NCI-H2196 treated with DMSO at 0.1 percent for 48 hours (cell line): ENCODE measurements around the gene ZNF682.
"Not testable (repeated sequence)": the region's sequence is repeated elsewhere in the genome, so short reads cannot be mapped to it uniquely, and the experiment has no call there.

Experiments
- DNase-seq: peaks from one replicate; lab custom pipeline; 2025; ENCODE audit not compliant: unreplicated experiment; lab: John Stamatoyannopoulos, UW

Gene ZNF682

DNA sequence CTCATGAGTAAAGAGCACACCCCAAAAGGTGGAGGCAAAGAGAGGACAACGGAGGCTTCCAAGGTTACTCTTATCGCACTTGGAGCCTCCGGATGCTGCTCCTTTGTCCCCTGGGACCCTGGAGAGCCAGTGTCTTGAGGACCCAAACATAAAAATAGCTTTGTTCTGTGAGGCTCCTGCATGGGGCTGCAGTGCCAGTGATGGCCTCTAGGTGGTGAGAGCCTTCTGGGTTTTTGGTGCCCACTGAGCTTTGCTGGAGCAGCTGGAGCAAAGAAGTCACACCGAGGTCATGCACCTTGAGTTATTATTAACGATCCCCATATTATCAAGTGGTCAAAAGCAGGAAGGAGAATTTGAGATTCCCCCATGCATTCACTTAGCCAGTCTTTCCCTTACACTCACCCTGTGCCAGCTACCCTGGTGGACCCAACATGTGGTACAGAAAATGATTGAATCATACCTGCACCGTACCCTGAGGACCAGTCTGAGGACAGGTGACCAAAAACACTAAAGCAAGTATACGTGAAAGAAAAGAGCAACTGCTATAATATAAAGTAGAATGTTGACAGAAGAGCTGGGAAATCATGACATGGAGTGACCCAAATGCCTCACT is 41.5 kb downstream of the ZNF682 start:
- no peak for DNase-seq

GRCh38 chr19:19966862-19967261 is 72.4 kb downstream of the ZNF682 start:
- DNase-seq = no peak

DNA sequence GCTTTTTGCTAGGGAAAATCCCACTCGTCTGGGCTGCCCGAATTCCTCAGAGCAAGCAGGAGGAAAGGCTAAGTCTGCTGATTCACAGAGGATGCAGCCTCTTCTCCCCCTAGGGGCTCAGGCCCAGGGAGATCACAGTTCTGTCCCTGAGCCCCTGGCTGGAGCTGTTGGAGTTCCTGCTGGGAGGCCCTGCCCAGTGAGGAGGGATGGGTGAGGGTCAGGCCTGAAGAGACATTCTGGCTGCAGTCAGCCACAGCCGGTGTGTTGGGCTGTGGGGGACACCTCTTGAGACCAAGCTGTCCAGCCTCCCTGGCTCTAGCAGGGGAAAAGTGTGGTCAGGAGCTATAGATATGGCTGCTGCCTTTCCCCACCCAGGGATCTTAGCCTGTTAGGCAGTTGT is 73.2 kb downstream of the ZNF682 start:
- not testable (repeated sequence) for DNase-seq

GRCh38 chr19:19964416-19964815 is 74.9 kb downstream of the ZNF682 start:
- DNase-seq = no peak

DNA sequence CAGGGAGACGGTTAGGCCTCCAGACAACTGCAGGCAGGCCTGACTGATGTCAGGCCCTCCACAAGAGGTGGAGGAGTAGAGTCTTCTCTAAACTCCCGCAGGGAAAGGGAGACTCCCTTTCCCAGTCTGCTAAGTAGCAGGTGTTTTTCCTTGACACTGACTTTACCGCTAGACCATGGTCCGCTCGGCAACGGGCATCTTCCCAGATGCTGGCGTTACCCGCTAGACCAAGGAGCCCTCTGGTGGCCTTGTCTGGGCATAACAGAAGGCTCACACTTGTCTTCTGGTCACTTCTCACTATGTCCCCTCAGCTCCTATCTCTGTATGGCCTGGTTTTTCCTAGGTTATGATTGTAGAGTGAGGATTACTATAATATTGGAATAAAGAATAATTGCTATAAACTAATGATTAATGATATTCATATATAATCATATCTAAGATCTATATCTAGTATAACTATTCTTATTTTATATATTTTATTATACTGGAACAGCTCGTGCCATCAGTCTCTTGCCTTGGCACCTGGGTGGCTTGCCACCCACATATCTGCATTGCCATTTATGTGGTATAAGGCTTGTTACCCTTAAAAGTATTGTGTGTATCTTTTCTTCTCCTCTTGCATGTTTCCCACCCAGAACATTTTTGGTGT is 80.0 kb downstream of the ZNF682 start:
- DNase-seq = not testable (repeated sequence)

DNA sequence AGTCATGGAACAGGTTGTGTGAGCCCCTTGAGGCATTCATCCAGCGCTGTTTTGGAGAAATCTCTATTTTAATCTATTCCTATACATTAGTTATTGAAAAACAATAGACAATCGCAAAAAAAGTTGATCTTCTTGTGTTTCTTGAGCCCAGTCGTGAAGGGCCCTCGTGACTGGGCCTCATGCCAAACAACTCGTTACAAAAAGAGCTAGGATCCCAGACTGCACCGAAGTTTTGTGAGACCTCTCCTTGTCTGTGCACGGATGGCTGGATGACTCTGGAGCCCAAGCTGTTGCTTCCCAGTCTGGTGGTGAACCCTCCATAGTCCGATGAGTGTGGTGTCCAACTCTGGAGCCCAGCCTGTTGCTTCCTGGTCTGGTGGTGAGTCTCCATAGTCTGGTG is 81.5 kb downstream of the ZNF682 start:
- not testable (repeated sequence) for DNase-seq

DNA sequence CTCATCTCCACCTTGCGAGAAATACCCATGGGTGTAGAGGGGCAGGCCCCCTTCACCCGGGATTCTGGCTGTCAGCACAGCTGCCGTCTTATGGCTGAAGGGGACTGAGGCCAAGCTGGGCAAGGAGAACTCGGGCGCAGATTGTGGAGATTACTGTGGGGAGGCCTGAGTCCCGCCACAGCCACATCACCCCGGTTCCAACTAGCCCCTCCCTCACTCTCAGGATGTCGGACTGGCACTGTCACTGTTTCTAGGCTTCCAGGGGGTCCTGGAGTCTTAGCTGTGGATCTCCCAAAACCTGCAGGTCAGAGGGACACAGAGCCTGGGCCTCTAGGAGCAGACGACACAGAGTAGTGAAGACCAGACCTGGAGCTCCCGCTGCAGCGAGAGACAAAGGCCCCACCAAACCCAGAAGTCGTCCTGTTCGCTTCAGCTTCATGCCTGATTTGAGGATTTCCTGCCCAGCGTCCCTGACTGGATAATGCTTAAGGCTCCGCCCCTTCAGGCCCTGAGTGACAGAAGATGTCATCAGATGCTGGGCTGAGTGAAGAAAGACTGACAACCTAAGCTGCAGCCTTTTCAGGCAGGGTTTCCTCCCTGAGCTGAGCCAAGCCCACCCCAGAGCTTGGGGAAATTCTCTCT is 82.8 kb downstream of the ZNF682 start:
- DNase-seq = no peak

DNA sequence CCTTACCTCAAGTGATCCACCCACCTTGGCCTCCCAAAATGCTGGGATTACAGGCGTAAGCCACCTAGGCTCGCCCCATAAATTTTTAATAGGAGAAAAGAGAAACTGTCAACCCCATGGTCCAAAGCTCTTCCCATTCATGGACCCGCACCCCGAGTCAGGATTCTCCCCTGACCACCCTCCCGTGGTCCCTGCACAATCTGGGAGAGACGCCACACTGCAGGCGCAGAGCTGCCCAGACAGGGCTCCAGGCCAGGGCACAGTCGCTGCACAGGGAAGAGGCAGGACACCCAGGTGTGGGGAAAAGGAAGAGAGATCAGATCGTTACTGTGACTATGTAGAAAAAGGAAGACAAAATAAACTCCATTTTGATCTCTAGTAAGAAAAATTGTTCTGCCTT is 84.1 kb downstream of the ZNF682 start:
- DNase-seq = no peak
